ENCODE data around the gene ESR1.

DNA sequence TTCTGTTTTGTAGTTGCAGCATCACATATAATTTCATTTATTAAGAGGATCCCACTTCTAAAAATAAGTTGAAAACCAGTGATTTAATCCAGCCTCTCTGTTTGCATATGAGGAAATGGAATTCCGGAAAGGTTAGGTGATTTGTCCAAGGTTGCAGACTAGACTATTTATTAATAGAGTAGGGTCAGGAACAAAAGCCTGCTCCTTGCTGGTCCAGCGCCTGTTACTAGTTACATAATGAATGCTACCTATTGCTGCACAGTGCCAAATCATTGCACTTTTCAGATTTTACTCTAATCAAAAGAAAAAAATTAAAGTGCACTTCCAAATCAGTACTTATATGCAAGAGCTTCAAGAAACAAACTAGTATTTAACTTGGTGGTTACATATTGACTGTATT lies 238.6 kb downstream of the ESR1 start:
- TF ChIP-seq, protein P1, sequence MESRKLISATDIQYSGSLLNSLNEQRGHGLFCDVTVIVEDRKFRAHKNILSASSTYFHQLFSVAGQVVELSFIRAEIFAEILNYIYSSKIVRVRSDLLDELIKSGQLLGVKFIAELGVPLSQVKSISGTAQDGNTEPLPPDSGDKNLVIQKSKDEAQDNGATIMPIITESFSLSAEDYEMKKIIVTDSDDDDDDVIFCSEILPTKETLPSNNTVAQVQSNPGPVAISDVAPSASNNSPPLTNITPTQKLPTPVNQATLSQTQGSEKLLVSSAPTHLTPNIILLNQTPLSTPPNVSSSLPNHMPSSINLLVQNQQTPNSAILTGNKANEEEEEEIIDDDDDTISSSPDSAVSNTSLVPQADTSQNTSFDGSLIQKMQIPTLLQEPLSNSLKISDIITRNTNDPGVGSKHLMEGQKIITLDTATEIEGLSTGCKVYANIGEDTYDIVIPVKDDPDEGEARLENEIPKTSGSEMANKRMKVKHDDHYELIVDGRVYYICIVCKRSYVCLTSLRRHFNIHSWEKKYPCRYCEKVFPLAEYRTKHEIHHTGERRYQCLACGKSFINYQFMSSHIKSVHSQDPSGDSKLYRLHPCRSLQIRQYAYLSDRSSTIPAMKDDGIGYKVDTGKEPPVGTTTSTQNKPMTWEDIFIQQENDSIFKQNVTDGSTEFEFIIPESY (IDR thresholded peaks at IDR 0.05), result no peak
- TF ChIP-seq, protein P2, sequence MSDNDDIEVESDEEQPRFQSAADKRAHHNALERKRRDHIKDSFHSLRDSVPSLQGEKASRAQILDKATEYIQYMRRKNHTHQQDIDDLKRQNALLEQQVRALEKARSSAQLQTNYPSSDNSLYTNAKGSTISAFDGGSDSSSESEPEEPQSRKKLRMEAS (IDR thresholded peaks at IDR 0.05), result no peak
- TF ChIP-seq, protein P3, sequence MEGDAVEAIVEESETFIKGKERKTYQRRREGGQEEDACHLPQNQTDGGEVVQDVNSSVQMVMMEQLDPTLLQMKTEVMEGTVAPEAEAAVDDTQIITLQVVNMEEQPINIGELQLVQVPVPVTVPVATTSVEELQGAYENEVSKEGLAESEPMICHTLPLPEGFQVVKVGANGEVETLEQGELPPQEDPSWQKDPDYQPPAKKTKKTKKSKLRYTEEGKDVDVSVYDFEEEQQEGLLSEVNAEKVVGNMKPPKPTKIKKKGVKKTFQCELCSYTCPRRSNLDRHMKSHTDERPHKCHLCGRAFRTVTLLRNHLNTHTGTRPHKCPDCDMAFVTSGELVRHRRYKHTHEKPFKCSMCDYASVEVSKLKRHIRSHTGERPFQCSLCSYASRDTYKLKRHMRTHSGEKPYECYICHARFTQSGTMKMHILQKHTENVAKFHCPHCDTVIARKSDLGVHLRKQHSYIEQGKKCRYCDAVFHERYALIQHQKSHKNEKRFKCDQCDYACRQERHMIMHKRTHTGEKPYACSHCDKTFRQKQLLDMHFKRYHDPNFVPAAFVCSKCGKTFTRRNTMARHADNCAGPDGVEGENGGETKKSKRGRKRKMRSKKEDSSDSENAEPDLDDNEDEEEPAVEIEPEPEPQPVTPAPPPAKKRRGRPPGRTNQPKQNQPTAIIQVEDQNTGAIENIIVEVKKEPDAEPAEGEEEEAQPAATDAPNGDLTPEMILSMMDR (IDR thresholded peaks at IDR 0.05; ENCODE audit: low read depth, low read length, missing input control), result no peak
- no peak for TF ChIP-seq YY1 (IDR thresholded peaks at IDR 0.05)
- no peak for TF ChIP-seq RAD21 (IDR thresholded peaks at IDR 0.05)
- TF ChIP-seq, protein P4, sequence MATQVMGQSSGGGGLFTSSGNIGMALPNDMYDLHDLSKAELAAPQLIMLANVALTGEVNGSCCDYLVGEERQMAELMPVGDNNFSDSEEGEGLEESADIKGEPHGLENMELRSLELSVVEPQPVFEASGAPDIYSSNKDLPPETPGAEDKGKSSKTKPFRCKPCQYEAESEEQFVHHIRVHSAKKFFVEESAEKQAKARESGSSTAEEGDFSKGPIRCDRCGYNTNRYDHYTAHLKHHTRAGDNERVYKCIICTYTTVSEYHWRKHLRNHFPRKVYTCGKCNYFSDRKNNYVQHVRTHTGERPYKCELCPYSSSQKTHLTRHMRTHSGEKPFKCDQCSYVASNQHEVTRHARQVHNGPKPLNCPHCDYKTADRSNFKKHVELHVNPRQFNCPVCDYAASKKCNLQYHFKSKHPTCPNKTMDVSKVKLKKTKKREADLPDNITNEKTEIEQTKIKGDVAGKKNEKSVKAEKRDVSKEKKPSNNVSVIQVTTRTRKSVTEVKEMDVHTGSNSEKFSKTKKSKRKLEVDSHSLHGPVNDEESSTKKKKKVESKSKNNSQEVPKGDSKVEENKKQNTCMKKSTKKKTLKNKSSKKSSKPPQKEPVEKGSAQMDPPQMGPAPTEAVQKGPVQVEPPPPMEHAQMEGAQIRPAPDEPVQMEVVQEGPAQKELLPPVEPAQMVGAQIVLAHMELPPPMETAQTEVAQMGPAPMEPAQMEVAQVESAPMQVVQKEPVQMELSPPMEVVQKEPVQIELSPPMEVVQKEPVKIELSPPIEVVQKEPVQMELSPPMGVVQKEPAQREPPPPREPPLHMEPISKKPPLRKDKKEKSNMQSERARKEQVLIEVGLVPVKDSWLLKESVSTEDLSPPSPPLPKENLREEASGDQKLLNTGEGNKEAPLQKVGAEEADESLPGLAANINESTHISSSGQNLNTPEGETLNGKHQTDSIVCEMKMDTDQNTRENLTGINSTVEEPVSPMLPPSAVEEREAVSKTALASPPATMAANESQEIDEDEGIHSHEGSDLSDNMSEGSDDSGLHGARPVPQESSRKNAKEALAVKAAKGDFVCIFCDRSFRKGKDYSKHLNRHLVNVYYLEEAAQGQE (IDR thresholded peaks at IDR 0.05), result peak; percentile 51
- TF ChIP-seq GABPA (IDR thresholded peaks at IDR 0.05 in 1 of 2, conservative IDR thresholded peaks at IDR 0.05 in 1 of 2), result no peak
- no peak for TF ChIP-seq EGR1 (IDR thresholded peaks at IDR 0.05; ENCODE audit: low read depth in 2 of 2)
- TF ChIP-seq, protein P5, sequence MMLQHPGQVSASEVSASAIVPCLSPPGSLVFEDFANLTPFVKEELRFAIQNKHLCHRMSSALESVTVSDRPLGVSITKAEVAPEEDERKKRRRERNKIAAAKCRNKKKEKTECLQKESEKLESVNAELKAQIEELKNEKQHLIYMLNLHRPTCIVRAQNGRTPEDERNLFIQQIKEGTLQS (IDR thresholded peaks at IDR 0.05), result no peak
- TF ChIP-seq SP1 (IDR thresholded peaks at IDR 0.05), result no peak
- no peak for TF ChIP-seq JUND (IDR thresholded peaks at IDR 0.05)
- TF ChIP-seq TAF1 (conservative IDR thresholded peaks at IDR 0.05), result no peak
